ENCODE data around the gene TALDO1.

DNA sequence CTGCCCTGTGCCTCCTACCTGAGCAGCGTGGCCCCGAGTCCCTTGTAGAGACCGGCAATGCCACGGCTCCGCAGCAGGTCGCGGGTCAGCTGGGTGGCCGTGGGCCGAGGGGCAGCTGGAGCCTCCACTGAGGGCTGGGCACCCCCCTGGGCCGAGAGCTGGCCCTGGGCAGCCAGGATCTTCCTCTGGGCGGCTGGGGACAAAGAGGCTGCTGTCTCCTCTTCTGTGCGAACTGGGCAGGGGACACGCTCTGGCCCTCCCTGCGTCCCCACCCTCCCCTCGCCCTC is 45.2 kb downstream of the TALDO1 start:
- TF ChIP-seq MYBL2 (CRISPR knock-in tag; IDR thresholded peaks at IDR 0.05), result no peak
- TF ChIP-seq, protein P1, sequence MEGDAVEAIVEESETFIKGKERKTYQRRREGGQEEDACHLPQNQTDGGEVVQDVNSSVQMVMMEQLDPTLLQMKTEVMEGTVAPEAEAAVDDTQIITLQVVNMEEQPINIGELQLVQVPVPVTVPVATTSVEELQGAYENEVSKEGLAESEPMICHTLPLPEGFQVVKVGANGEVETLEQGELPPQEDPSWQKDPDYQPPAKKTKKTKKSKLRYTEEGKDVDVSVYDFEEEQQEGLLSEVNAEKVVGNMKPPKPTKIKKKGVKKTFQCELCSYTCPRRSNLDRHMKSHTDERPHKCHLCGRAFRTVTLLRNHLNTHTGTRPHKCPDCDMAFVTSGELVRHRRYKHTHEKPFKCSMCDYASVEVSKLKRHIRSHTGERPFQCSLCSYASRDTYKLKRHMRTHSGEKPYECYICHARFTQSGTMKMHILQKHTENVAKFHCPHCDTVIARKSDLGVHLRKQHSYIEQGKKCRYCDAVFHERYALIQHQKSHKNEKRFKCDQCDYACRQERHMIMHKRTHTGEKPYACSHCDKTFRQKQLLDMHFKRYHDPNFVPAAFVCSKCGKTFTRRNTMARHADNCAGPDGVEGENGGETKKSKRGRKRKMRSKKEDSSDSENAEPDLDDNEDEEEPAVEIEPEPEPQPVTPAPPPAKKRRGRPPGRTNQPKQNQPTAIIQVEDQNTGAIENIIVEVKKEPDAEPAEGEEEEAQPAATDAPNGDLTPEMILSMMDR (IDR thresholded peaks at IDR 0.05), result no peak
- TF ChIP-seq SMAD3 (CRISPR knock-in tag; IDR thresholded peaks at IDR 0.05; ENCODE audit: borderline replicate concordance), result no peak
- TF ChIP-seq, protein P2, sequence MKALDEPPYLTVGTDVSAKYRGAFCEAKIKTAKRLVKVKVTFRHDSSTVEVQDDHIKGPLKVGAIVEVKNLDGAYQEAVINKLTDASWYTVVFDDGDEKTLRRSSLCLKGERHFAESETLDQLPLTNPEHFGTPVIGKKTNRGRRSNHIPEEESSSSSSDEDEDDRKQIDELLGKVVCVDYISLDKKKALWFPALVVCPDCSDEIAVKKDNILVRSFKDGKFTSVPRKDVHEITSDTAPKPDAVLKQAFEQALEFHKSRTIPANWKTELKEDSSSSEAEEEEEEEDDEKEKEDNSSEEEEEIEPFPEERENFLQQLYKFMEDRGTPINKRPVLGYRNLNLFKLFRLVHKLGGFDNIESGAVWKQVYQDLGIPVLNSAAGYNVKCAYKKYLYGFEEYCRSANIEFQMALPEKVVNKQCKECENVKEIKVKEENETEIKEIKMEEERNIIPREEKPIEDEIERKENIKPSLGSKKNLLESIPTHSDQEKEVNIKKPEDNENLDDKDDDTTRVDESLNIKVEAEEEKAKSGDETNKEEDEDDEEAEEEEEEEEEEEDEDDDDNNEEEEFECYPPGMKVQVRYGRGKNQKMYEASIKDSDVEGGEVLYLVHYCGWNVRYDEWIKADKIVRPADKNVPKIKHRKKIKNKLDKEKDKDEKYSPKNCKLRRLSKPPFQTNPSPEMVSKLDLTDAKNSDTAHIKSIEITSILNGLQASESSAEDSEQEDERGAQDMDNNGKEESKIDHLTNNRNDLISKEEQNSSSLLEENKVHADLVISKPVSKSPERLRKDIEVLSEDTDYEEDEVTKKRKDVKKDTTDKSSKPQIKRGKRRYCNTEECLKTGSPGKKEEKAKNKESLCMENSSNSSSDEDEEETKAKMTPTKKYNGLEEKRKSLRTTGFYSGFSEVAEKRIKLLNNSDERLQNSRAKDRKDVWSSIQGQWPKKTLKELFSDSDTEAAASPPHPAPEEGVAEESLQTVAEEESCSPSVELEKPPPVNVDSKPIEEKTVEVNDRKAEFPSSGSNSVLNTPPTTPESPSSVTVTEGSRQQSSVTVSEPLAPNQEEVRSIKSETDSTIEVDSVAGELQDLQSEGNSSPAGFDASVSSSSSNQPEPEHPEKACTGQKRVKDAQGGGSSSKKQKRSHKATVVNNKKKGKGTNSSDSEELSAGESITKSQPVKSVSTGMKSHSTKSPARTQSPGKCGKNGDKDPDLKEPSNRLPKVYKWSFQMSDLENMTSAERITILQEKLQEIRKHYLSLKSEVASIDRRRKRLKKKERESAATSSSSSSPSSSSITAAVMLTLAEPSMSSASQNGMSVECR (CRISPR knock-in tag; IDR thresholded peaks at IDR 0.05; ENCODE audit: borderline replicate concordance), result no peak
- TF ChIP-seq ELF4 (CRISPR knock-in tag; IDR thresholded peaks at IDR 0.05; ENCODE audit: low read depth), result no peak
- no peak for TF ChIP-seq ESRRA (CRISPR knock-in tag; IDR thresholded peaks at IDR 0.05; ENCODE audit: borderline replicate concordance)
- TF ChIP-seq, protein P3, sequence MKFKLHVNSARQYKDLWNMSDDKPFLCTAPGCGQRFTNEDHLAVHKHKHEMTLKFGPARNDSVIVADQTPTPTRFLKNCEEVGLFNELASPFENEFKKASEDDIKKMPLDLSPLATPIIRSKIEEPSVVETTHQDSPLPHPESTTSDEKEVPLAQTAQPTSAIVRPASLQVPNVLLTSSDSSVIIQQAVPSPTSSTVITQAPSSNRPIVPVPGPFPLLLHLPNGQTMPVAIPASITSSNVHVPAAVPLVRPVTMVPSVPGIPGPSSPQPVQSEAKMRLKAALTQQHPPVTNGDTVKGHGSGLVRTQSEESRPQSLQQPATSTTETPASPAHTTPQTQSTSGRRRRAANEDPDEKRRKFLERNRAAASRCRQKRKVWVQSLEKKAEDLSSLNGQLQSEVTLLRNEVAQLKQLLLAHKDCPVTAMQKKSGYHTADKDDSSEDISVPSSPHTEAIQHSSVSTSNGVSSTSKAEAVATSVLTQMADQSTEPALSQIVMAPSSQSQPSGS (CRISPR knock-in tag; IDR thresholded peaks at IDR 0.05; ENCODE audit: borderline replicate concordance, low read depth), result no peak
- no peak for TF ChIP-seq NR1H2 (CRISPR knock-in tag; IDR thresholded peaks at IDR 0.05)
- TF ChIP-seq, protein P4, sequence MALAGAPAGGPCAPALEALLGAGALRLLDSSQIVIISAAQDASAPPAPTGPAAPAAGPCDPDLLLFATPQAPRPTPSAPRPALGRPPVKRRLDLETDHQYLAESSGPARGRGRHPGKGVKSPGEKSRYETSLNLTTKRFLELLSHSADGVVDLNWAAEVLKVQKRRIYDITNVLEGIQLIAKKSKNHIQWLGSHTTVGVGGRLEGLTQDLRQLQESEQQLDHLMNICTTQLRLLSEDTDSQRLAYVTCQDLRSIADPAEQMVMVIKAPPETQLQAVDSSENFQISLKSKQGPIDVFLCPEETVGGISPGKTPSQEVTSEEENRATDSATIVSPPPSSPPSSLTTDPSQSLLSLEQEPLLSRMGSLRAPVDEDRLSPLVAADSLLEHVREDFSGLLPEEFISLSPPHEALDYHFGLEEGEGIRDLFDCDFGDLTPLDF (CRISPR knock-in tag; IDR thresholded peaks at IDR 0.05), result no peak

All from WTC11 (cell line).